HL-60 (cell line): ENCODE data around the gene TFR2.

Experiments used
- POLR2AphosphoS5 ChIP-seq: IDR thresholded peaks from 2 replicates; pipeline ENCODE4 v1.6.1; 2012; ENCODE audit warnings: low read depth
- REST ChIP-seq: IDR thresholded peaks from 2 replicates; pipeline ENCODE4 v1.6.1; 2012; ENCODE audit warnings: low read depth; ENCODE audit not compliant: insufficient replicate concordance
- TF ChIP-seq, protein P1 (sequence below): IDR thresholded peaks from one replicate; pipeline ENCODE4 v1.5.1; 2011; ENCODE audit warnings: low read length, control low read depth, inconsistent platforms; ENCODE audit not compliant: insufficient read depth

DNA sequence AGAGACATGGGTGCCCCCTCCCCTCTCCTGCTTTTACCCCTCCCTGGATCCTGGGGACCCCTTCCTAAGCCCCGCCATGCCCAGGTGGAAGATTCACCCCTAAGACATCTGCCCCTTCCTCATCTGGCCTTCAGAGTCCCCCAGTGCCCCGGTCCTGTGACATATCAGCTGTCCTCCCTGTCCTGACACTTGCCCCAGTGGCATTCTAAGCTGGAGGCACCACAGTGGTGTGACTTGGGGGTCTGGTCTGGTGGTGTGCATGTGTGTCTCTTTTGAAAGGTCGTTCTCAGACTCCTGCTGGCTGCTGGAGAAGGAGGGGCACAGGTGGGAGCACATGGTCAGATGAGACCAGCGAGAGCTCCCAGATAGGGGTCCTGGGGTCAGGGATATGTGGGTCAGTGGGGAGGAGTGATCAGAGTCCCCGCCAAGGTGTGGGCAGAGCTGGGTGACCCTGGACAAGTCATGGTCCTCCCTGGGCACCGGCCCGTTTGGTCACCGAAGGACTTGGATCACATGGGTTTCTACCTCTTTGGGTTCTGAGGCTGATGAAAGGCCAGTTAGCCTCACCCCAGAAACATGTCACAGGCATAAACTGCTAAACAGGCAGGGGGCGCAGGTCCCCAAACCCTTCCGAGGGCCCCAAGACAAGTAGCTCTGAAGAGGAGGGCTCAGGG is 645 bp upstream of the TFR2 start:
- TF ChIP-seq POLR2AphosphoS5 (no peak), REST (no peak)
- TF ChIP-seq, protein P1, sequence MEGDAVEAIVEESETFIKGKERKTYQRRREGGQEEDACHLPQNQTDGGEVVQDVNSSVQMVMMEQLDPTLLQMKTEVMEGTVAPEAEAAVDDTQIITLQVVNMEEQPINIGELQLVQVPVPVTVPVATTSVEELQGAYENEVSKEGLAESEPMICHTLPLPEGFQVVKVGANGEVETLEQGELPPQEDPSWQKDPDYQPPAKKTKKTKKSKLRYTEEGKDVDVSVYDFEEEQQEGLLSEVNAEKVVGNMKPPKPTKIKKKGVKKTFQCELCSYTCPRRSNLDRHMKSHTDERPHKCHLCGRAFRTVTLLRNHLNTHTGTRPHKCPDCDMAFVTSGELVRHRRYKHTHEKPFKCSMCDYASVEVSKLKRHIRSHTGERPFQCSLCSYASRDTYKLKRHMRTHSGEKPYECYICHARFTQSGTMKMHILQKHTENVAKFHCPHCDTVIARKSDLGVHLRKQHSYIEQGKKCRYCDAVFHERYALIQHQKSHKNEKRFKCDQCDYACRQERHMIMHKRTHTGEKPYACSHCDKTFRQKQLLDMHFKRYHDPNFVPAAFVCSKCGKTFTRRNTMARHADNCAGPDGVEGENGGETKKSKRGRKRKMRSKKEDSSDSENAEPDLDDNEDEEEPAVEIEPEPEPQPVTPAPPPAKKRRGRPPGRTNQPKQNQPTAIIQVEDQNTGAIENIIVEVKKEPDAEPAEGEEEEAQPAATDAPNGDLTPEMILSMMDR = no peak
